ENCODE results near the gene SPTBN1.
"Not testable (repeated sequence)": the region's sequence is repeated elsewhere in the genome, so short reads cannot be mapped to it uniquely, and the experiment has no call there.

The SPTBN1 gene

GRCh38 chr2:54518430-54518829 lies 62.3 kb downstream of the SPTBN1 start:
- H3K4me3 ChIP-seq (ENCODE audit: low read depth, low read length): no peak overlapping the region
- no peak overlapping the region for H3K9ac ChIP-seq (ENCODE audit: low read depth, low read length)
- no peak overlapping the region for H3K27ac ChIP-seq (ENCODE audit: low read depth, low read length)
- no peaks in the 10 kb centered on the region for H3K27me3 ChIP-seq (ENCODE audit: control insufficient read depth, insufficient read depth, low read length)
- peaks cover 16% of the 10 kb centered on the region for H3K4me1 ChIP-seq (ENCODE audit: control insufficient read depth, insufficient read depth, low read length)
- H3K36me3 ChIP-seq (ENCODE audit: control insufficient read depth, insufficient read depth, low read length): no peaks in the 10 kb centered on the region
- H3K9me3 ChIP-seq (ENCODE audit: control insufficient read depth, insufficient read depth, low read length): no peaks in the 10 kb centered on the region

- no peak overlapping the region for H3K4me3 ChIP-seq (ENCODE audit: low read depth, low read length)
- H3K9me3 ChIP-seq (ENCODE audit: control insufficient read depth, insufficient read depth, low read length): no peaks in the 10 kb centered on the region
- H3K27me3 ChIP-seq (ENCODE audit: control insufficient read depth, insufficient read depth, low read length): no peaks in the 10 kb centered on the region
- peaks cover 21% of the 10 kb centered on the region for H3K4me1 ChIP-seq (ENCODE audit: control insufficient read depth, insufficient read depth, low read length)
- no peaks in the 10 kb centered on the region for H3K36me3 ChIP-seq (ENCODE audit: control insufficient read depth, insufficient read depth, low read length)
- H3K9ac ChIP-seq (ENCODE audit: low read depth, low read length): no peak overlapping the region
- no peak overlapping the region for H3K27ac ChIP-seq (ENCODE audit: low read depth, low read length)
Measured at GRCh38 chr2:54519841-54520459, 63.8 kb downstream of the SPTBN1 start.

- H3K4me3 ChIP-seq (ENCODE audit: low read depth, low read length): no peak overlapping the region
- no peak overlapping the region for H3K27ac ChIP-seq (ENCODE audit: low read depth, low read length)
- no peaks in the 10 kb centered on the region for H3K27me3 ChIP-seq (ENCODE audit: control insufficient read depth, insufficient read depth, low read length)
- no peaks in the 10 kb centered on the region for H3K36me3 ChIP-seq (ENCODE audit: control insufficient read depth, insufficient read depth, low read length)
- peaks cover 21% of the 10 kb centered on the region for H3K4me1 ChIP-seq (ENCODE audit: control insufficient read depth, insufficient read depth, low read length)
- H3K9me3 ChIP-seq (ENCODE audit: control insufficient read depth, insufficient read depth, low read length): no peaks in the 10 kb centered on the region
- no peak overlapping the region for H3K9ac ChIP-seq (ENCODE audit: low read depth, low read length)
Measured at GRCh38 chr2:54520687-54521086, 64.6 kb downstream of the SPTBN1 start.

- Histone ChIP-seq H3K9me3 (ENCODE audit: control insufficient read depth, insufficient read depth, low read length) (no peaks in the 10 kb centered on the region), H3K9ac (ENCODE audit: low read depth, low read length) (no peak overlapping the region), H3K36me3 (ENCODE audit: control insufficient read depth, insufficient read depth, low read length) (peaks cover 17% of the 10 kb centered on the region), H3K4me3 (ENCODE audit: low read depth, low read length) (no peak overlapping the region), H3K27ac (ENCODE audit: low read depth, low read length) (no peak overlapping the region), H3K4me1 (ENCODE audit: control insufficient read depth, insufficient read depth, low read length) (peaks cover 5% of the 10 kb centered on the region), H3K27me3 (ENCODE audit: control insufficient read depth, insufficient read depth, low read length) (no peaks in the 10 kb centered on the region)
Measured at GRCh38 chr2:54522624-54523281, 66.6 kb downstream of the SPTBN1 start.

- Histone ChIP-seq H3K27me3 (ENCODE audit: control insufficient read depth, insufficient read depth, low read length) (no peaks in the 10 kb centered on the region), H3K9ac (ENCODE audit: low read depth, low read length) (no peak overlapping the region), H3K4me1 (ENCODE audit: control insufficient read depth, insufficient read depth, low read length) (peaks cover 5% of the 10 kb centered on the region), H3K36me3 (ENCODE audit: control insufficient read depth, insufficient read depth, low read length) (peaks cover 19% of the 10 kb centered on the region), H3K4me3 (ENCODE audit: low read depth, low read length) (no peak overlapping the region), H3K9me3 (ENCODE audit: control insufficient read depth, insufficient read depth, low read length) (no peaks in the 10 kb centered on the region), H3K27ac (ENCODE audit: low read depth, low read length) (no peak overlapping the region)
Measured at GRCh38 chr2:54523324-54523959, 67.3 kb downstream of the SPTBN1 start.

GRCh38 chr2:54524226-54524991 lies 68.3 kb downstream of the SPTBN1 start:
- no peaks in the 10 kb centered on the region for H3K9me3 ChIP-seq (ENCODE audit: control insufficient read depth, insufficient read depth, low read length)
- H3K4me3 ChIP-seq (ENCODE audit: low read depth, low read length): no peak overlapping the region
- H3K4me1 ChIP-seq (ENCODE audit: control insufficient read depth, insufficient read depth, low read length): peaks cover 5% of the 10 kb centered on the region
- no peaks in the 10 kb centered on the region for H3K27me3 ChIP-seq (ENCODE audit: control insufficient read depth, insufficient read depth, low read length)
- no peak overlapping the region for H3K27ac ChIP-seq (ENCODE audit: low read depth, low read length)
- H3K9ac ChIP-seq (ENCODE audit: low read depth, low read length): no peak overlapping the region
- H3K36me3 ChIP-seq (ENCODE audit: control insufficient read depth, insufficient read depth, low read length): peaks cover 19% of the 10 kb centered on the region

- H3K9ac ChIP-seq (ENCODE audit: low read depth, low read length): no peak overlapping the region
- H3K27ac ChIP-seq (ENCODE audit: low read depth, low read length): no peak overlapping the region
- no peak overlapping the region for H3K4me3 ChIP-seq (ENCODE audit: low read depth, low read length)
- no peaks in the 10 kb centered on the region for H3K9me3 ChIP-seq (ENCODE audit: control insufficient read depth, insufficient read depth, low read length)
- no peaks in the 10 kb centered on the region for H3K27me3 ChIP-seq (ENCODE audit: control insufficient read depth, insufficient read depth, low read length)
- H3K36me3 ChIP-seq (ENCODE audit: control insufficient read depth, insufficient read depth, low read length): peaks cover 19% of the 10 kb centered on the region
- H3K4me1 ChIP-seq (ENCODE audit: control insufficient read depth, insufficient read depth, low read length): peaks cover 5% of the 10 kb centered on the region
Measured at GRCh38 chr2:54525321-54525720, 69.2 kb downstream of the SPTBN1 start.

- Histone ChIP-seq H3K27ac (ENCODE audit: low read depth, low read length) (no peak overlapping the region), H3K9ac (ENCODE audit: low read depth, low read length) (no peak overlapping the region), H3K9me3 (ENCODE audit: control insufficient read depth, insufficient read depth, low read length) (no peaks in the 10 kb centered on the region), H3K4me3 (ENCODE audit: low read depth, low read length) (no peak overlapping the region), H3K27me3 (ENCODE audit: control insufficient read depth, insufficient read depth, low read length) (no peaks in the 10 kb centered on the region), H3K36me3 (ENCODE audit: control insufficient read depth, insufficient read depth, low read length) (peaks cover 19% of the 10 kb centered on the region), H3K4me1 (ENCODE audit: control insufficient read depth, insufficient read depth, low read length) (peaks cover 5% of the 10 kb centered on the region)
Measured at GRCh38 chr2:54526226-54526879, 70.2 kb downstream of the SPTBN1 start.

GRCh38 chr2:54528311-54528955 lies 72.3 kb downstream of the SPTBN1 start:
- H3K27me3 ChIP-seq (ENCODE audit: control insufficient read depth, insufficient read depth, low read length): no peaks in the 10 kb centered on the region
- peaks cover 19% of the 10 kb centered on the region for H3K36me3 ChIP-seq (ENCODE audit: control insufficient read depth, insufficient read depth, low read length)
- no peak overlapping the region for H3K4me3 ChIP-seq (ENCODE audit: low read depth, low read length)
- peaks cover 5% of the 10 kb centered on the region for H3K4me1 ChIP-seq (ENCODE audit: control insufficient read depth, insufficient read depth, low read length)
- H3K9ac ChIP-seq (ENCODE audit: low read depth, low read length): no peak overlapping the region
- H3K9me3 ChIP-seq (ENCODE audit: control insufficient read depth, insufficient read depth, low read length): no peaks in the 10 kb centered on the region
- H3K27ac ChIP-seq (ENCODE audit: low read depth, low read length): no peak overlapping the region

GRCh38 chr2:54529518-54529917 lies 73.4 kb downstream of the SPTBN1 start:
- not testable (repeated sequence) for H3K27ac ChIP-seq (ENCODE audit: low read depth, low read length); H3K9ac ChIP-seq (ENCODE audit: low read depth, low read length); H3K4me3 ChIP-seq (ENCODE audit: low read depth, low read length); H3K4me1 ChIP-seq (ENCODE audit: control insufficient read depth, insufficient read depth, low read length); H3K27me3 ChIP-seq (ENCODE audit: control insufficient read depth, insufficient read depth, low read length); H3K9me3 ChIP-seq (ENCODE audit: control insufficient read depth, insufficient read depth, low read length)
- H3K36me3 ChIP-seq (ENCODE audit: control insufficient read depth, insufficient read depth, low read length): peaks cover 19% of the 10 kb centered on the region
